Measurements from ENCODE around the gene RAB18. TPM values are rescaled to one million over a fixed set of nuclear protein-coding genes. Genes with fewer than 3 reads are reported as not detected.

RAB18 gene
- total and polyA plus RNA-seq, 2 donors (not counting 1 experiment from before 2014, with no cell fraction given) = 8.4 to 60.5 TPM

DNA sequence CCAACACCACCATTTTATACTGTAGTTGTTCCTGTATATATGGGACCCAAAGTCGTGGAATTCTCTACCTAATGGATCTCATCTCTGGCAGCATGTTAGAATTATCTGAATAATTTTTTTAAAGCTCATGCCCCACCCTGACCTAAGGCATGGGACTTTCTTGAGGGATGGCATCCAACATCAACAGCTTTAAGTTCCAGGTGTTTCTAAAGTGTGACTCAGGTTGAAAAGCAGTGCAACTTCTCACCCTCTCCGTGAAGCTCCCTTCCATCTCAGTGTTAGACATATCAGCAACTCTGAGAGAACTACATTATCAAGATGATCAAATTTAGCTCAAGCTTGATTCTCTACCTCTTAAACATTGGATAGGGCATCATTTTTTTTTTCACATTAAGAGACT is 18.1 kb upstream of the RAB18 start:
- Mint-ChIP-seq H3K4me3 (no peak overlapping the region), H3K4me1 (peaks cover 4% of the 10 kb centered on the region), H3K27me3 (peaks cover 50% of the 10 kb centered on the region), H3K9me3 (ENCODE audit: insufficient read depth) (peaks cover 7% of the 10 kb centered on the region), H3K27ac (no peak overlapping the region)
- DNase-seq (no peak), ATAC-seq (ENCODE audit: low read depth) (no peak)
- CTCF ChIA-PET = no interaction called here
- intact Hi-C loops (cut with micrococcal nuclease) = no loop called here
- no peaks in the 10 kb centered on the region for H3K36me3 ChIP-seq (replicated peaks in 1 of 2; ENCODE audit: control extremely low read depth in 1 of 2, control insufficient read depth in 1 of 2, extremely low read depth in 1 of 2, insufficient read depth in 2 of 2, low read length in 1 of 2)
- no peaks in the 10 kb centered on the region for H4K20me1 ChIP-seq (ENCODE audit: control insufficient read depth, insufficient read depth, low read length, poor library complexity, severe bottlenecking)
- H3K27ac ChIP-seq (ENCODE audit: low read length in 2 of 2) = no peak overlapping the region
- no peak overlapping the region for H2AFZ ChIP-seq (ENCODE audit: insufficient read depth, low read depth, low read length, poor library complexity, severe bottlenecking)
- no peak overlapping the region for H3K4me2 ChIP-seq (replicated peaks; ENCODE audit: low read depth, low read length, poor library complexity, severe bottlenecking)
- 63% methylated on average over 1 of the region's 2 CpGs for WGBS (ENCODE audit: insufficient coverage)
- H3K79me2 ChIP-seq (ENCODE audit: control insufficient read depth, insufficient read depth, low read length) = no peaks in the 10 kb centered on the region
- POLR2A ChIA-PET = no interaction called here
- peaks cover 0 to 3% of the 10 kb centered on the region in 2 donors for H3K4me1 ChIP-seq (ENCODE audit: control insufficient read depth in 2 of 2, insufficient read depth in 2 of 2, low read length in 2 of 2)
- TF ChIP-seq EZH2 (IDR thresholded peaks at IDR 0.05; ENCODE audit: borderline replicate concordance, insufficient read depth, low read depth, low read length, poor library complexity, severe bottlenecking) = no peak
- TF ChIP-seq, protein P1, sequence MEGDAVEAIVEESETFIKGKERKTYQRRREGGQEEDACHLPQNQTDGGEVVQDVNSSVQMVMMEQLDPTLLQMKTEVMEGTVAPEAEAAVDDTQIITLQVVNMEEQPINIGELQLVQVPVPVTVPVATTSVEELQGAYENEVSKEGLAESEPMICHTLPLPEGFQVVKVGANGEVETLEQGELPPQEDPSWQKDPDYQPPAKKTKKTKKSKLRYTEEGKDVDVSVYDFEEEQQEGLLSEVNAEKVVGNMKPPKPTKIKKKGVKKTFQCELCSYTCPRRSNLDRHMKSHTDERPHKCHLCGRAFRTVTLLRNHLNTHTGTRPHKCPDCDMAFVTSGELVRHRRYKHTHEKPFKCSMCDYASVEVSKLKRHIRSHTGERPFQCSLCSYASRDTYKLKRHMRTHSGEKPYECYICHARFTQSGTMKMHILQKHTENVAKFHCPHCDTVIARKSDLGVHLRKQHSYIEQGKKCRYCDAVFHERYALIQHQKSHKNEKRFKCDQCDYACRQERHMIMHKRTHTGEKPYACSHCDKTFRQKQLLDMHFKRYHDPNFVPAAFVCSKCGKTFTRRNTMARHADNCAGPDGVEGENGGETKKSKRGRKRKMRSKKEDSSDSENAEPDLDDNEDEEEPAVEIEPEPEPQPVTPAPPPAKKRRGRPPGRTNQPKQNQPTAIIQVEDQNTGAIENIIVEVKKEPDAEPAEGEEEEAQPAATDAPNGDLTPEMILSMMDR (IDR thresholded peaks at IDR 0.05) = no peak
- no peak overlapping the region for H3K4me3 ChIP-seq (ENCODE audit: control extremely low read depth in 1 of 5, extremely low read depth in 1 of 5, insufficient read depth in 1 of 5, low read depth in 2 of 5, low read length in 4 of 5)
- peaks cover 0 to 8% (median 2%) of the 10 kb centered on the region in 4 experiments for H3K27me3 ChIP-seq (replicated peaks in 1 of 4; ENCODE audit: control extremely low read depth in 1 of 4, control insufficient read depth in 3 of 4, insufficient read depth in 4 of 4, low read length in 3 of 4)
- H3K9me3 ChIP-seq (ENCODE audit: control extremely low read depth in 1 of 3, control insufficient read depth in 2 of 3, insufficient read depth in 1 of 3, low read length in 2 of 3) = peaks cover 4 to 5% (median 4%) of the 10 kb centered on the region in 3 donors
- no peak overlapping the region for H3K9ac ChIP-seq (ENCODE audit: low read length)

DNA sequence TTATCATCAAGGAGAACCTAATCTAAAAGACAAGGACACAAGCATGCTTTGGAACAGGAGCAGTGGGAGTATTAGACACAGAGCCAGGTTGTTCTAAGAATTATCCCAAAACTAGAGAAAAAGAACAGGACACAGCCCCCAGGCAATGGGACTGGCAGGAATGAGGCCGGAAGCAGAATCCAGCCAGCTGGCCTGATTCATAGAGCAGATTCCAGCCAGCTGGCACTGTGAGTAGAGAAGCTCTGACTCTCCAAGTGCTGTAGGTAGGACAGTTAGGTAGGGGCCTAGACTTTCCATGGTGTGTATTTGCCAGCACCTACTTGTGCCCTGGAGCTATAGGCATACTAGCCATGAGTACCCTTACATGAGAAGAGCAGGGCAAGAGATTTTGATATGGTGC is 13.3 kb upstream of the RAB18 start:
- POLR2A ChIA-PET = no interaction called here
- intact Hi-C loops (cut with micrococcal nuclease) = no loop called here
- Histone ChIP-seq H3K4me3 (ENCODE audit: control extremely low read depth in 1 of 5, extremely low read depth in 1 of 5, insufficient read depth in 1 of 5, low read depth in 2 of 5, low read length in 4 of 5) (no peak overlapping the region), H2AFZ (ENCODE audit: insufficient read depth, low read depth, low read length, poor library complexity, severe bottlenecking) (no peak overlapping the region), H4K20me1 (ENCODE audit: control insufficient read depth, insufficient read depth, low read length, poor library complexity, severe bottlenecking) (no peaks in the 10 kb centered on the region), H3K4me2 (replicated peaks; ENCODE audit: low read depth, low read length, poor library complexity, severe bottlenecking) (no peak overlapping the region), H3K9ac (ENCODE audit: low read length) (no peak overlapping the region), H3K4me1 (ENCODE audit: control insufficient read depth in 2 of 2, insufficient read depth in 2 of 2, low read length in 2 of 2) (no peaks in the 10 kb centered on the region), H3K9me3 (ENCODE audit: control extremely low read depth in 1 of 3, control insufficient read depth in 2 of 3, insufficient read depth in 1 of 3, low read length in 2 of 3) (peaks cover 7 to 14% (median 12%) of the 10 kb centered on the region in 3 donors), H3K27ac (ENCODE audit: low read length in 2 of 2) (no peak overlapping the region), H3K79me2 (ENCODE audit: control insufficient read depth, insufficient read depth, low read length) (no peaks in the 10 kb centered on the region), H3K27me3 (replicated peaks in 1 of 4; ENCODE audit: control extremely low read depth in 1 of 4, control insufficient read depth in 3 of 4, insufficient read depth in 4 of 4, low read length in 3 of 4) (peaks cover 0 to 11% (median 5%) of the 10 kb centered on the region in 4 experiments), H3K36me3 (replicated peaks in 1 of 2; ENCODE audit: control extremely low read depth in 1 of 2, control insufficient read depth in 1 of 2, extremely low read depth in 1 of 2, insufficient read depth in 2 of 2, low read length in 1 of 2) (no peaks in the 10 kb centered on the region)
- DNase-seq = no peak
- WGBS (ENCODE audit: insufficient coverage) = 91% methylated on average over 1 of the region's 1 CpG
- peaks cover 14% of the 10 kb centered on the region for H3K9me3 Mint-ChIP-seq (ENCODE audit: insufficient read depth)
- no peaks in the 10 kb centered on the region for H3K4me1 Mint-ChIP-seq
- peaks cover 61% of the 10 kb centered on the region for H3K27me3 Mint-ChIP-seq
- no peak for ATAC-seq (ENCODE audit: low read depth)
- no peak for TF ChIP-seq EZH2 (IDR thresholded peaks at IDR 0.05; ENCODE audit: borderline replicate concordance, insufficient read depth, low read depth, low read length, poor library complexity, severe bottlenecking)
- TF ChIP-seq, protein P1 (IDR thresholded peaks at IDR 0.05) = no peak
- CTCF ChIA-PET = interaction anchor here (0.8 kb wide), 1 partner anchor 16 kb away, joined by 3 read pairs; no protein-coding TSS in a partner anchor
- H3K4me3 Mint-ChIP-seq = no peak overlapping the region
- H3K27ac Mint-ChIP-seq = no peak overlapping the region

All from B cell (primary cell).